Activated B cell treated with CpG ODN at 0.5 μM for 24 hours (primary cell): Measurements from ENCODE around the gene CTBP2. TPM values are rescaled to one million over a fixed set of nuclear protein-coding genes. Genes with fewer than 3 reads are reported as not detected.

ENCODE experiments used
- ATAC-seq: fragments of 200-7000 bp; cut with Tn5 transposase; one replicate; pipeline ENCODE4 v1.10.0; 2021; ENCODE audit warnings: low read depth, mild to moderate bottlenecking, moderate library complexity
- CTCF ChIA-PET: fragments of 350-600 bp; sonication (Branson Sonifier 250); formaldehyde crosslinking; loops from one replicate; lab custom pipeline; 2021; ENCODE audit warnings: antibody characterized with exemption; lab: Charles Lee
- POLR2A ChIA-PET: fragments of 350-600 bp; sonication (Branson Sonifier 250); formaldehyde crosslinking; loops from one replicate; lab custom pipeline; 2021; ENCODE audit warnings: antibody characterized with exemption; lab: Charles Lee
- DNase-seq: peaks from one replicate; pipeline ENCODE4 v3.0.0; 2022
- H3K27ac Mint-ChIP-seq: one replicate; pipeline ENCODE4 v1.8.0; 2020; ENCODE audit warnings: mixed read lengths
- H3K27me3 Mint-ChIP-seq: one replicate; pipeline ENCODE4 v1.8.0; 2021; ENCODE audit warnings: mixed read lengths
- H3K36me3 Mint-ChIP-seq: one replicate; pipeline ENCODE4 v1.8.0; 2021; ENCODE audit warnings: low read depth, mixed read lengths
- H3K4me1 Mint-ChIP-seq: one replicate; pipeline ENCODE4 v1.8.0; 2021; ENCODE audit warnings: mixed read lengths
- H3K4me3 Mint-ChIP-seq: one replicate; pipeline ENCODE4 v1.8.0; 2020; ENCODE audit warnings: mild to moderate bottlenecking, mixed read lengths
- H3K9me3 Mint-ChIP-seq: one replicate; pipeline ENCODE4 v1.8.0; 2020; ENCODE audit warnings: mixed read lengths
- CTCF ChIP-seq: fragments of 200-600 bp; IDR thresholded peaks from one replicate; pipeline ENCODE4 v1.8.0; 2022; ENCODE audit warnings: antibody characterized with exemption, mild to moderate bottlenecking
- intact Hi-C: fragments of 100-400 bp; cut with micrococcal nuclease; formaldehyde crosslinking; loops from one replicate; pipeline ENCODE4 v1.15.1; 2024
- total RNA-seq: library from RNA; stranded (reverse); gene quantifications from 2 replicates; pipeline ENCODE4 v1.2.3, GENCODE V29; 2022

CTBP2 gene
- 0.29 and 0.42 TPM in 2 replicates for total RNA-seq

GRCh38 chr10:125159932-125160855 is at the start of gene CTBP2:
TSS of gene CTBP2 (minus strand) at chr10:125160563.
- Mint-ChIP-seq H3K36me3 (no peaks in the 10 kb centered on the region), H3K9me3 (no peaks in the 10 kb centered on the region), H3K27me3 (peaks cover 34% of the 10 kb centered on the region), H3K4me3 (peak within 1 kb of the TSS; percentile 73), H3K27ac (no peak within 1 kb of the TSS), H3K4me1 (peaks cover 10% of the 10 kb centered on the region)
- POLR2A ChIA-PET: interaction anchor here (0.6 kb wide), 2 partner anchors 95 to 1042 kb away, joined by 5 to 9 read pairs; no protein-coding TSS in a partner anchor
- ATAC-seq: no peak
- intact Hi-C loops: no loop called here
- no peak for DNase-seq
- no peak for TF ChIP-seq CTCF
- CTCF ChIA-PET: no interaction called here

GRCh38 chr10:125209591-125210355 is 49.4 kb upstream of the CTBP2 start:
- Mint-ChIP-seq H3K27ac (no peak overlapping the region), H3K27me3 (peaks cover 9% of the 10 kb centered on the region), H3K36me3 (no peaks in the 10 kb centered on the region), H3K4me3 (no peak overlapping the region), H3K4me1 (no peaks in the 10 kb centered on the region), H3K9me3 (peaks cover 4% of the 10 kb centered on the region)
- CTCF ChIA-PET: no interaction called here
- POLR2A ChIA-PET: no interaction called here
- TF ChIP-seq CTCF: no peak
- ATAC-seq (no peak), DNase-seq (no peak)
- intact Hi-C loops: no loop called here

- Mint-ChIP-seq H3K9me3 (peaks cover 4% of the 10 kb centered on the region), H3K36me3 (no peaks in the 10 kb centered on the region), H3K27me3 (peaks cover 9% of the 10 kb centered on the region), H3K4me1 (no peaks in the 10 kb centered on the region), H3K4me3 (no peak overlapping the region), H3K27ac (no peak overlapping the region)
- intact Hi-C loops: no loop called here
- TF ChIP-seq CTCF: no peak
- ATAC-seq: no peak
- ChIA-PET POLR2A (no interaction called here), CTCF (no interaction called here)
- no peak for DNase-seq
These were observed 48.6 kb upstream of the CTBP2 start for GRCh38 chr10:125208854-125209565.

- no peak for ATAC-seq
- Mint-ChIP-seq H3K36me3 (no peaks in the 10 kb centered on the region), H3K4me3 (no peak overlapping the region), H3K27me3 (peaks cover 7% of the 10 kb centered on the region), H3K9me3 (no peaks in the 10 kb centered on the region), H3K4me1 (no peaks in the 10 kb centered on the region), H3K27ac (no peak overlapping the region)
- POLR2A ChIA-PET: no interaction called here
- intact Hi-C loops: no loop called here
- no peak for TF ChIP-seq CTCF
- DNase-seq: no peak
- CTCF ChIA-PET: no interaction called here
These were observed 46.3 kb upstream of the CTBP2 start for GRCh38 chr10:125206623-125207022.
